Measurements from ENCODE around the gene SLX4IP.
"Not testable (repeated sequence)": the region's sequence is repeated elsewhere in the genome, so short reads cannot be mapped to it uniquely, and the experiment has no call there.

Gene SLX4IP

DNA sequence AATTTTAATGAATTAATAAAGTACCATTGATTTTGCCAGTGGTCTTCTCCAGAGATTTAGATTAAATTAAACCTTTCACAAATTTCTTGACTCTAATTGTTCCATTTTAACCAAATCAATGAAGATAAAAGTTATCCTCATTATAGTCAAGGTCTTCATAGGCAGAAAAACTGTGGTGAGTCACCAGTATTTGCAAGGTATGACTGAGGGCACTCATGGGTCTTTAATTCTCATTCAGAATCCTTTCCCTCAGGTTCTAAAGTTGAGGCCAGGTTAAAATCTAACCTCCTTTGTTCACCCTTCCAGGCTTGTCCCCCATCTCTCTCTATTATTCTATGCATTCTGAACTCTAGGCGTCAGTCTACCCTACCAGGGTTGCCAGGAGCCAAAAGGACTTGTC is 144.8 kb downstream of the SLX4IP start:
- DNase-seq: no peak

DNA sequence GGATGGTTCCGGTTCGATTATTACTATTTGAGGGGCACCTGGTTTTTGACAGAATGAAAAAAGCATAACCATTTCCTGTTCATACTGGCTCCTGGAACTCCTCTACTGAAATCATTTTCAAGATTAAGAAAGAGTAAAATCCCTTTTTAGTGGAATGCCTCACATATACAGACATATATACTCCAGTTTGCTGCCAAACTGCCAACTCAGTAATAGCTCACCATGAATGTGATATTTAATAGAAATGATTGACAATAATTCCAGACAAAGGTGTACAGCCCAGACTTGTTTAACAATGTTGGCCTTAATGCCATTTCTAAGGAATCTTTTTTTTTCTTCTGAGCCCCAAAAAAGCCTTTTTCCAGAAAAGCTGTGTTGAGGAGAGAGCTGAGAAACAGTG is 145.6 kb downstream of the SLX4IP start:
- DNase-seq: no peak

DNA sequence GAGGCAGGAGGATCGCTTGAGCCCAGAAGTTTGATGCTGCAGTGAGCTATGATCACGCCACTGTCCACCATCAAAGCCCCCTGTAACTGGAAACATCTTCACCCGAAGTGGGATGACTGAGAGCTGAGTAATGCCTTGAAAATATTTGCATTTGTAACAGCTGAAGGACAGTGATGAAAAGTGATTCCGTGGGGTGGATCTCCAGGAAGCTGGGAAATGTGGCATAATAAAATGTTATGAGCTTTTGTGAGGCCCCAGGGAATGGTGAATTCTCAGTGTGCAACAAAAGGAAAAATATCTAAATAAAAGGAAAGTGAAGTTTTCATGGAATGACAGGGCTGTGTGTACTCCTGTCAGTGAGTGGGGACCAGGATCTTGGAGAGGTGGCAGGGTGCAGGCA is 146.7 kb downstream of the SLX4IP start:
- no peak for DNase-seq

DNA sequence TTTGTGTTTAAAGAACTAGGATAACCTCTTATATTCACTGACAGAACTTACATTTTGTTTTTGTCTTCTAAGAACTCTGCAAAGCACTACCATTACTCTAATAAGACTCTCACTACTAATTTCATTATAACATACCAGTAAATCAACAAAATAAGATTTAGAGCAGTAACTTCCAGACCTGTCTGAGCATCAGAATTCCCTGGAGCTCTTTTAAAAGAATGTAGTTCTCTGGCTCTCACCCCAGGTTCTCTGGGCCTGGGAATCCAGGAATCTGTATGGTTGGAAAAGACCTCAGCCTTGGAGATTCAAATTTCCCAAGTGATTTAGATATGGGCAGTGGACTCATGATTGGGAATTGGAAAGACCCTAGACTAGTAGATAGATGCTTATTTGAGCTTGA is 149.3 kb downstream of the SLX4IP start:
- DNase-seq: no peak

DNA sequence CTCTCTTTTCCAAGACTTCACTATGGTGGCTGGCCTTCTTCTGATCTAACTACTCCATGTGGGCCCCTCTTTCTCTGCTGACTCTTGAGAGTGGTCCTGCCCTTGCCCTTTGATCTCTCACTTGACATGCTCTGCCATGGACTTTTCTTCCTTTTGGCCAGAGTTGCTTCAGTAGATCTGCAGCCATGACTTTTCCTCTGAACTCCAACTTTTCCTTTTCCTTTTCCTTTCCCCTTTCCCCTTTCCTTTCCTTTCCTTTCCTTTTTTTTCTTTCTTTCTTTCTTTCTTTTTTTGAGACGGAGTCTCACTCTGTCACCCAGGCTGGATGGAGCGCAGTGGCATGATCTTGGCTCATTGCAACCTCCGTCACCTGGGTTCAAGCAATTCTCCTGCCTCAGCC is 150.2 kb downstream of the SLX4IP start:
- no peak for DNase-seq

DNA sequence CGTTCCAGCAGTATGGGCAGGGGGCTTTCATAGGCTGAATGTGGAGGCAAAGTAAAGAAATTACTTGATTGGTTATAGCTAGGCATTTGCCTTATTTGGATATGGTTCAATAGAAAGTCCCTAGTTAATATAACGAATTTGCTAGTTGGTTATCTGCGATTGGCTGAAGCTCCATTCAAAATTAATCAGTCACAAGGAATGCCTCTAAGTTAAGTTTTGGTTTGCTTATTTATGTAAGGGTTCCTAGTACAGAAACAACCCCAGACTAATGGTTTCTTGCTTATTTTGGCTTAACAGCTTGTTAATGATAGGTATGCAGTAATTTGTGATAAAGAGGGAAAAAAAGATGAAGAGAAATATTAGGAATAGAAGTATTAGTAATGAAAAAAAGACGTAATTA is 151.2 kb downstream of the SLX4IP start:
- DNase-seq: no peak

DNA sequence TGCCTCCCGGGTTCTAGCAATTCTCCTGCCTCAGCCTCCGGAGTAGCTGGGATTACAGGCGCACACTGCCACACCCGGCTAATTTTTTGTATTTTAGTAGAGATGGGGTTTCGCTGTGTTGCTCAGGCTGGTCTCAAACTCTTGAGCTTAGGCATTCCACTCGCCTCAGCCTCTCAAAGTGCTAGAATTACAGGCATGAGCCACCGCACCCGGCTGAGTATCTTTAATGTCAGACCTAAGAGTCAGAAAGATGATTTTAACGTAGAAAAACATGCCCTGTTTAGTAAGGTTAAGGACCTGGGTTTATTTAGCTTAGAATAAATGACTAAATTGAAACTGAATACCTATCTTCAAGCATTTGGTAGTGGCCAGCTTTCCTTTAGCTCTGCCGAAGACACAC is 155.3 kb downstream of the SLX4IP start:
- DNase-seq: not testable (repeated sequence)

DNA sequence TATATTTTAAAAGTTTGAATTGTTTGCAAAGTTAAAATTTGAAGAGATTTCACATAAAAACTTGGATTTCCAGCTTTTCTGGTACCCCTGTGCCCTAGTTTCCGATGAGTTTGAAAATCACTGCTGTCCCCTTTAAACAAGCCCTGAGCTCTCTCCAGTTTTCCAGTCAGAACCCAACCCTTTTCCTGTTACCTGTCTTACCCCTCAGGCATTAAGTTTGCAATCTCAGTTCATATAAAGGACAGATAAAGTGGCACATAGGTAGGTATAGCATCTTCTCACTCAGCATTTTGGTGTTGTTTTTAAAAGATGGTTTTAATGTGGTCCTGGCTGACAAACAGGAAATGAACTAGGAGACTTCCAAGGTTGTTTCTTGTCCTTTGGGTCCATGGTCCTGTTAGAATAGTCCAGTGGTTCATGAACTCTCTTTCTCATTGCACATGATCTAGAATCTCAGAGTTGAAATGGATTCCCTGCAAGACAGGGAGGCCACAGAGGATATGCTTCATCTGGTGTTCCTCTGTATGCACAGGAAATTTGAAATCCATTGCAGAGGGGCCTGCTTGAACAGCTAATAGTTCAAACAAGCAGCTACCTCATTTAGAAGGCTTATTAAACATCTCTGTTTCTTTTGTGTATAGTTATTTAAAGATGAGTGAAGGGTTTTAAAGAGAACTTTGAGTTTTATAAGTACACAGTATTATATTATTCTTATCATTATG is 156.0 kb downstream of the SLX4IP start:
- DNase-seq: no peak

DNA sequence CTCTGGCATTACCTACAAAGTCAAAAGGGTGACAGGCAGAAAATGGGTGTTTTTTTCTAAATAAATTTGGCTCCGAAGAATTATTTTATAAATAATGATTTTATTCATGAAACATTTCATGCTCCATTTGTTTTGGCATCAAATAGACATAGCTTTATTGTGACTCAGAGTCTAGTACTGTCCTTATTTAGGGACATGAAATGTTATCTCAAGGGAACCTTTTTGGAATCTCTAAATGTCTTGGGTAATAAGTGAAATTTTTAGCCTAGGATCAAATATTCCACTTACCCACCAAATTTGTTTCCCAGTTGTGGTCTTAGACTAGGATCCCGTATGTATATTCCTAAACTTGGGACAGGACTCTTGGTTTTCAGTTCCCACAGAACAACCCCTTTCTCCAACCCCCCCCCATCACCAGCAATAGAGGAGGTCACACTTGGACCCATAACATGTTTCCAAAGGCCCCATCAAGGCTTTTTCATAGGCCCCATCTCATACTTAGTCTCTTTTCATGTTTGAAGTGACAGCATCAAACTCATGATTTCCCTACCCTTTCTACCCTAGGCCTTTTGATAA is 156.9 kb downstream of the SLX4IP start:
- DNase-seq: peak; percentile 12

DNA sequence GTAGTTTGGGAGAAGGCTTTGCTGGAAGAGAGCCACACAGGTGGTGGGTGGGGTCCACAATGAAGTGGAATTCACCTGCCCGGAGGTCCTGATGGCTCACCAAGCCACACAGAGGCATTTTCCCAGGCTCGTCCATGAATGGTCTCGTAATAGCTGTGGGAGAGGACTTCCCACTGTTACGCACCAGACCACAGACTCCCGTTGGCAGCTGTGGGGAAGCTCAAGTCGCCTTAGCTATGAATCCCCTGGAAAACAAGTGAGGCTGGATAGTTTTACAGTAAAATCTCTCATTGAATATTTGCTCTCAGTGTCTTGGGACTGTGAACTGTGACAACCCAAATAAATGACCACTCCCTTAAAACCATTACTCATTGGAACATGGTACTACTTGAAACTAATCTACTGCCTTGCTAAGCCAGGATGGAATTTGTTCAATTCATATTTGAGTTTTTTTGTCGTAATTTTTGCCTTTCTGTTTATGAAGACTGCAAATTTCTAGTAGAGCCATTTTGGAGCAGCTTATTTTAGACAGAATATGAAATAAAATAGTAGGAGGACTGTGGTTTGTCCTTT is 159.3 kb downstream of the SLX4IP start:
- no peak for DNase-seq

DNA sequence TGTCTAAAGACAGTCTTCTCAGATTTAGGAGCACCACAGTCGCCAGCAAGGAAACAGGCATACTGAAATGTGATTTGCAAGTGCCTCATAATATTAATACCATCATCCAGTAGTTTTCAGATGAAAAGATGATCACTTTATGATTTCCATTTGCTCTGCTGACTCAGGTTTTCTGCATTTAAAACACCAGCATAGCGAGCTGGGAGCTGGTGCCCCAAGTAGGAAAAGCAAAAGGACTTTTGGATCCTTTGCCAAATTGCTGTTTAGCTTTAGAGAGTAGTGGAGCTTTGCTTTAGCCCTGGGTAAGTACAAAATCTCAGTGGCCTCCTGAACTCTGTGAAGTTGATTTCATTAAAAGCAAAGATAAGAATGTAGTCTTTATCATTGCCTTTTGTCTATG is 160.2 kb downstream of the SLX4IP start:
- no peak for DNase-seq

DNA sequence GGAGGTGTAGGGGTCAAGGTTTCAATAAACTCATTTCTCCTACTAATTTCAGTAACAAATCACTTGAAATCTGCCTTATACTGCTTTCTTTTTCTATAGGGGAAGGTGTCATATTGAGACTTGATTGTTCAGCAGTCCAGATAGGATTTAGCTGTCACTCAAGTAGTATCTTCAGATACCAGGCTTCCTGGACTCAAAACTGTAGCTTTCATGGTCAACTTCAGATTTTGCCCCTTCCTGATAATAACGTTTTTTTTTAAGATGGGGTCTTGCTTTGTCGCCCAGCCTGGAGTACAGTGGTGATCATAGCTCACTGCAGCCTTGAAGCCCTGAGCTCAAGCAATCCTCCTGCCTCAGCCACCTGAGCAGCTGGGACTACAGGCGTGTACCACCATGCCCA is 160.9 kb downstream of the SLX4IP start:
- no peak for DNase-seq

DNA sequence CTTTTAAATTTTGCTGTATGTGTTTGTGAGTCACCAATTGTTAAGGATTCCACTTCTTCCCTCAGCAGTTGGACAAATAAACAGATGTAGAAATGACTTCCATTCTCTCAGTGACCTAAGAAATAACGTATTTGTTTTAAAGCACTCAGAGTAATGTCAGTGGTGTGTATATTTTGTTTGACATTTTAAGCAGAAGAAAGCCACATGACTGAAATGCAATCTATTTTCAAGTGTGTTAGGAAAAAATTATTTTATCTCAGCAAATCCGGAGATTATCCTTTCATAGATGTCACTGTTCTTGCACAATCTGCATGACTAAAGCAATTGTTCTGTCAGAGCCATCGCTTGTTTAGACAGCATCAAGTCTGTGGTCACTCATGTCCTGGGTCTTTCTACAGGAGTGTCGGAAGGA is 161.6 kb downstream of the SLX4IP start:
- DNase-seq: no peak

DNA sequence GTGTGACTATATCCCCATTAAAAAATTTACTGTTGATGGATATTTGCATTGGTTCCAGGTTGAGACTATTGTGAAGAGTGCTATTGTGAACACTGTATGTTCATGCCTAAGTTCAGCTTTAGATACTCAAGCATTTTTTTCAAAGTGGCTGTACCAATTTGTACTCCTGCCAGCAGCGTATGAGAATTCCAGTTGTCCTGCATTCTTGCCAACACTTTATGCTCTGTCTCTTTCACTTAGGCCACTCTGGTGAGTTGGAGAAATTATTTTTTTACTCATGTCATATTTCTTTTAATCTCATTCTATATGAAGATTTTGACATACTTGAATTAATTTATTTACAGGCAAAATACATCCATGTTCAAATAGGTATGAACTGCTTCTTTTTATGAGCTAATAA is 162.5 kb downstream of the SLX4IP start:
- peak; percentile 29 for DNase-seq

DNA sequence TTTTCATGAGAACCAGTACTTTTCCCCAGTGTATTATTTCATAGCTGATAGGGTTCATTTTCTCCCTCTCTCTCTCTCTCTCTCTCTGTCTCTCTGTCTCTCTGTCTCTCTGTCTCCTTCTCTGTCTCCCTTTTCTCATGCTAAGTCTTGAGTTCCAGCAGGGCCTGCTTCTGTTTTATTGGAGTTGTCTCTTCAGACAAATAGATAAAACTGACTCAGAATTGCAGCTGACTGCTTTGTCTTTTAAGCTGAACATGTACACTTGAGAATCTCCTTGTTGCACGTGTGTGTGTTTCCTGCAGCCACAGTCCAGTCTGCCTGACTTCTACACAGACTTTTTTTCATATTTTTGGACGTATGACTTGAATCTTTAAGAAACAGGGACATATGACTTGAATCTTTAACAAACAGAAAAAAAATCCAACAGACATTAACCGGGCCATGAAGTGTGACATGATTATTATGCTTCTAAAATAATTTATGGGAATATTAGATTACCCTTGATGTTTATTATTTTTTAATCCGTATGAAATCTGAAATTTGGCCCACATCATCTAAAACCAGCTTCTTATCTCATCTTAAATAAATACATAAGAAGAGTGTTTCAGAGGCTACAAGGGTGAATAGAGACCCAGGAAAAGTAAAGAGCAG is 167.2 kb downstream of the SLX4IP start:
- no peak for DNase-seq

DNA sequence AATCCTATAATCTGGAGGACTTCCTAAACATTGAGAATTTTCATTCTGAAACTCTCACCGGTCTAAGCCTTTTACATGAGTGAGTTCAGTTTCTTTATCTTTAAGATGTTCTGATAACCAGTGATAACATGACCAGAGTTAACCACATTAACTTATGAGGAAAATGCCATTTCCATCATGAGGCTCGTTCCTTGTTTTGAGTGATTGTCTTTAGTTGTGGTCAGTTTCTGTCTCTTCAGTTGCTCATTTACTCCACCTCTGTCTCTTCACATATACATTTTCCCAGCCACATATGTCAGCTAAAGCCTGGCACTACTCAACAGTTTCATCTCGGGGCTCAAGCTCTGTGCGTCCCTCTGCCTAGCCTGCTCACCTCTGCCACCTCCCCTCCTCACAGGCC is 168.3 kb downstream of the SLX4IP start:
- no peak for DNase-seq

DNA sequence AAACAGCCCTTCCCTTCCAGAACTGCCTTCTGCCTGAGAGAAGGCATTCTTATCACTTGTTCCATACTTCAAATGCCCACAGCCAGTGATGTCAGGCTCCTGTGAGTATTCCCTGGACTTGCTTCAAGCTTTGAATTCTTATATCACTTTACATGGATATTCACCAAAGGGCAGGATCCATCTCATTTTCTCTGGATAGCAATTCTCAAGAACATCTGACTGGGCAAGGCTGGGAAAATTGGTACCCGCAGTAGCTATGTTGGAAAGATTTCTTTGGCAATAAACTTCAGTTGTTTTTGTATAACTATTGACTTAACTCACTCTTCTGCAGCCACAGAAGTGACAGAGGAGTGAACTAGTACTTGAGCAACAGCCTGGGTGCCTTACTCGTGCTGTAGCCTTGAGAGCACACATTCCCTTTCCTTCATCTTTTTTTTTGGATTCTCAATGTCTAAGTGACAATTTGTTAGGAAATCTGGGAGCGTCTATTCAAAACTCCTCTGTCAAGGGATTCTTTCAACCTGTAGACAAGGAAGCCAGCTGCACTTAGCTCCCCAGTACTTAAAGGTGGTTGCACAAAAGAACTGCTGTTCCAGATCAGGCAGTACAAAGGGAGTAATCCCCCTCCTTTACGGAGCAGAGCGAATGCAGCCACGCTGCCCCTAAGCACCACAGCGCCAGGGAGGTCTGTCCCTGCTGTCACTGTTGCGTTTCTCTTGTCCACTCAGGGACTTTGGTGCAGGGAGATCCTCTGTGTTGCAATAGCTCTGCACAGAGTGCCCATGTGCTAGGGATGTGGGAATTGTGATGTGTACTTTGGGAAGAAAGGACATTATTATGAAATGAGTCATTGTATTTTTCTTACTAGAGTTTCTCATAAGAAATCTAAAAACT is 169.1 kb downstream of the SLX4IP start:
- DNase-seq: no peak

DNA sequence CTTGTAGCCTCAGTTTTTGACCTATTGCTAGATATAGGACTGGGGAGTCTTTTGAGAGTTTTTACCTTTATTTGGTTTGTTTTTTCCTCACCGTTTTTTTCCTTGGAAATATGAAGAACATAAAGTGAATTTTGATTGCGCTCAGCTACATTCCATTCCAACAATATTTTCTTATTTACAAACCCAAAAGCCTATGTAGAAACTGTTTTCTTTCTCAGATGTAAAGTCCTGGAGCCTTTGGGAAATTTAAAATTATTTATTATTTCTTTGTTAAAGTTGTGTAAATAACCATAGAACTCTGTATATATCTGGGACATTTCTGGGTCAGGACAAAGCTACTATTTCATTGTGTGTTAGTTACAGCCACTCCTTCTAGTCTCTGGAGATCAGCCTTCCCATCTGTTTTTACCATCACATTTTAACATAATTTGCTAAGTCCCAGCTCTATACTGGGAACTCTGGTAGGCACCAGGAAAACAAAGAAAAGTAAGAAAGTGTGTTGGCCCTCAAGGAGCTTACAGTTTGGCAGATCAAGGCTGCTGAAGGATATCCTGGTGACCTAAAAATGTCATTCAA is 169.8 kb downstream of the SLX4IP start:
- DNase-seq: no peak

DNA sequence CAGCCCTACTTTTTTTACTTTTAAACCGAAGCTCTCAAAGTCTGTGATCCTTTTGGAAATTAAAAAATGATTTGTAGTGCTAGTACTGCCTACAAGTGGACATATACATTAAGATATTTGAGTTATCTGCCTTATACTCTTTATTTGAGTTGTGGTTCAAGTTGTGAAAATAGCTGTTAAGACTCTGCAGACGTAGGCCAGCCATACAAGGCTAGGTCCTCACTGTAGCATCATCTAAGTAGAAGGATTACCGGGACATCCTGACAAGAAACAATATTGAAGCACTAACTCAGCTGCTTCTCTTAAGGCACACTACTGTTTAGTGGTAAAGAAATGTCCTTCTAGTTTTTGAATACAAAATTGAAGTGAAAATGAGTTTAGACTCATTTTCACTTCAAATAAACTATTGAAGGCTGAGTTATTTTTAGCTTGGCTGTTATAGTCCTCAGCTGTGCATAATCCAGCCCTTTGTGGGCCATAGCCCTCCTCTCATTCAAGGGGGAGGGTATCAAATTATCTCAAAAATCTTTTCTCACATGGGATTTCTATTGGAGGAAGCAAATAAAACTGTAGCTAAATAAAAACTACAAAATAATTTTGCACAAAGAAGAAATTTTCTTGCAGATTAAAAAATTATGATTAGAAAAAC is 170.6 kb downstream of the SLX4IP start:
- no peak for DNase-seq

DNA sequence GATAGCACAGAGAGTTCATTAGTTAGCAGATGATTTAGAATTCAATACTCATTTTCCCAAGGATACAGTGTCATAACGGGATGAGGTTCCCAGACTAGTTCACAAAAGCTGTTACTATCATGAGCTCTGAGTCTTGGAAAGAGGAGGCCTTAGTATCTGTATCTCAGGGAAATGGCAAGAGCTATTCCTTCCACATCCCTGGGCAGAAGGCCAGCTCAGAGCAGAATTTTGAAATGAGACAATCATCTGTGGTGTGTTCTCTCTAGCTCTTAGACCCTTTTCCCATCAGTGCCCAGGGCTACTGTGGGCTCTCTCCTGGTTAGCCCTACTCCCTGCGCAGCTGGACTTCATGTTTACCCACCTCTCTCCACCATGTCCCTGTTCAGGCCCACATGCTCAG is 174.2 kb downstream of the SLX4IP start:
- DNase-seq: no peak

DNA sequence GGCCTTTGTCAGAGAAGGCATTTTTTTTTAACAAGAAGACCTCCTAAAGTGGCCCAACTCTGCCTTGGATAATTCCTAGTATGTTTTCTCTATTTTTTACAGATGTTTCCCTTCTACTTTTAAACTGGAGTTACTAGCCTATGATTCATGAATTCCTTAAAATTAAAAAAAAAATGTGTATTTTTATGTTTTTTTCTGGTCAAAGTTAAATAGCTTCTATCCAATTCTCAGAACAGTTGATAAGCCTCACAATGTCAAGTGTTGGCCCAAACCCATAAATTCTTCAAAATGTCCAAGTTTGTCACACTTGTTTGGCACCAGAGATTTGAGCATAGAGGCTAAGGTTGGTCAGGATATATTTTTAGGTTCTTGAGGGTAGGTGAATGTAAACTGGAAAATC is 174.7 kb downstream of the SLX4IP start:
- DNase-seq: no peak

DNA sequence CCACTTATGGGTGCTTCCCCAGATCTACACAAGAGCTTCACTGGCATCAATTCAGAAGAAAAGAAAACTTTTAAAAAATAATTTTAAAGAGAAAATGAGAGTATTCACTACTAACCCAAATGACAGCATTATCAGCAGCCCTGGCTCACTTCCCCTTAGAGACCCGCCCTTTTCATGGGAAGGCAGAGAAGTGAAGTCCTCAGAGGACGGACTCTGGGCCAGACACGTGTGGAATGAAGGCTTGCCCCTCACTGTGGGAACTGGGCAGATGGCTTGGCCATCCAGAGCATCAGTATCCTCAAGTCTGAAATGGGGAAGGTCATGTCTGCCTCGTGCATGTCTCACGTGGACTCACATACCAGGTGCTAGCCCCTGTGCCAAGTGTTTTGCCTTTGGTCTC is 175.1 kb downstream of the SLX4IP start:
- DNase-seq: no peak

Measured in NCI-H446 treated with DMSO at 0.1 percent for 48 hours (cell line).